Measurements from ENCODE around the gene FADS3.
"Not testable (repeated sequence)": the region's sequence is repeated elsewhere in the genome, so short reads cannot be mapped to it uniquely, and the experiment has no call there.

FADS3 gene

DNA sequence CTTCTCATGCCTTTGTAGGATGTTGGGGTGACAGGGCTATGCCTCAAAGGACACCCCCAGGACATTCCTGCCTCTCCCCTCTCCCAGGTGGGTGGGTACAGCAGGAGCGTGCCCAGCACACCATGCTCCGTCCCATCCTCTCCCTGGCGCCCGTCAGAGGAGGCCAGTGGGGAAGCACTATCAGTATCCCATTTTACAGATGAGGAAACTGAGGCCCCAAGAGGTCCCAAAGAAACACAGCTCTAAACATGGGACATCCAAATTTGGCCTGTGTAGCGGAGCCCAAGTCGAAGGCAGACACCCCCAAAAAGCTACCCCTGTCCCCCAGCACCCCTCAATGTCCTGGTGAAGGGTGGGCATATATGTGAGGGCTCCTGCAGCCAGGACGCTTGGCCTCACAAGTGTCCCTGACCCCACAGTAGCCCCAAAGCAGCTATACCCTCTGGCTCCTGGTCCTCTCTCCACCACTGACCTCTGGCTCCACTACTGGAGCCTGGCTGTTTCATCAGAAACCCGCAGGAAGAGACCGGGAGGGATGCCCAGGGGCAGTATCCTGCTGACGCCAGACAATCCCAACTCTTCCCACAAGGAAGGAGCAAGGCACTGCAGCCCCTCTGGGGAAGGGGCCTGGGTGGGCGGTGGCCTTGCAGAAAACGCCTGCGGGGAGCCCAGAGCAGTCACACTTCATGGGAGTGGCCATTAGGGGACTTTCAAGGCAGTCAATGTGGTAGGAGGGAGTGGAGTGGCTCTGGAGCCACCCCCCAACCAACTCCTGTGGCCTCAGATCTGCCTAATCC is 5.4 kb downstream of the FADS3 start:
- H3K9me3 ChIP-seq (ENCODE audit: control insufficient read depth, insufficient read depth, low read length) = no peaks in the 10 kb centered on the region
- H3K9ac ChIP-seq (ENCODE audit: low read depth, low read length) = no peak overlapping the region
- H3K36me3 ChIP-seq (ENCODE audit: control insufficient read depth, insufficient read depth, low read length) = no peaks in the 10 kb centered on the region
- H3K27me3 ChIP-seq (ENCODE audit: control insufficient read depth, insufficient read depth, low read length) = no peaks in the 10 kb centered on the region
- H3K27ac ChIP-seq (ENCODE audit: low read depth, low read length) = no peak overlapping the region
- H3K4me3 ChIP-seq (ENCODE audit: low read depth, low read length) = no peak overlapping the region
- peaks cover 7% of the 10 kb centered on the region; the same call in 1 of the 2 replicates for H3K4me1 ChIP-seq (ENCODE audit: control insufficient read depth, insufficient read depth, low read length)

- Histone ChIP-seq H3K36me3 (ENCODE audit: control insufficient read depth, insufficient read depth, low read length) (no peaks in the 10 kb centered on the region), H3K27me3 (ENCODE audit: control insufficient read depth, insufficient read depth, low read length) (no peaks in the 10 kb centered on the region), H3K9me3 (ENCODE audit: control insufficient read depth, insufficient read depth, low read length) (no peaks in the 10 kb centered on the region), H3K9ac (ENCODE audit: low read depth, low read length) (no peak overlapping the region), H3K4me3 (ENCODE audit: low read depth, low read length) (no peak overlapping the region), H3K4me1 (ENCODE audit: control insufficient read depth, insufficient read depth, low read length) (peaks cover 8% of the 10 kb centered on the region), H3K27ac (ENCODE audit: low read depth, low read length) (no peak overlapping the region)
Measured at GRCh38 chr11:61885166-61885778, 6.1 kb downstream of the FADS3 start.

DNA sequence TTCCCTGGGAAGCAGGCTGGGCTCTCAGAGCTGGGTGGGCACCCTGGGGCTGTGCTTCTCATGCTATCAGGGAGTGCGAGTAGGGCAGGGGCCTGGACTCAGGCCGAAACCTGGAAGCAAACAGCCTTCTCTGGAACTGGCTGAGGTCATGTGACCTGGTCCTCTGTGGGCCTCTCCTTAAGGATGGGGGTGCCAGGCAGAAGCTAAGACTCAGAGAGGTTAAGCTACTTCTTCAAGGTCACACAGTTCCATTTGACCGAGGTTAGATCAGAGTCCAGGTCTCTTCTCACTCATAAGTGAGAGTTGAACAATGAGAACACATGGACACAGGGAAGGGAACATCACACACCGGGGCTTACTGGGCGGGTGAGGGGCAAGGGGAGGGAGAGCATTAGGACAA is 7.4 kb downstream of the FADS3 start:
- Histone ChIP-seq H3K4me3 (ENCODE audit: low read depth, low read length) (no peak overlapping the region), H3K9ac (ENCODE audit: low read depth, low read length) (no peak overlapping the region)

DNA sequence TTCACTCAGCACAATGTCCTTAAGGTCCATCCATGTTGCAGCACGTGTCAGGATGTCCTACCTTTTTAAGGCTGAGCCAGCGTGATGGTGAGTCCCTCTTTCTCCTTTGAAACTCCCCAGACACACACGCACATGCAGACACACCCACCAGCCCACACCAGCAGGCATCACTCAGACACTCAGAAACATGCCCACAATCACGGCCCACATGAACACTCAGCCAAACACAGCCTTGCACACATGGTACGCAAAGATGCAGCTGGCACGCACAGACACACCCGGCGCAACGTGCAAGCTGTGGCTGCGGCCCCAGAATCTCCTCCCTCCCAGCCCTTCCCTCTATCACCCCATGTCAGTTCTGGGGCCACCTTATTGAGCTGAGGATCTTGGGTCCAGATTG is 8.0 kb downstream of the FADS3 start:
- Histone ChIP-seq H3K27ac (ENCODE audit: low read depth, low read length) (no peak overlapping the region), H3K4me1 (ENCODE audit: control insufficient read depth, insufficient read depth, low read length) (peaks cover 14% of the 10 kb centered on the region), H3K27me3 (ENCODE audit: control insufficient read depth, insufficient read depth, low read length) (no peaks in the 10 kb centered on the region), H3K9me3 (ENCODE audit: control insufficient read depth, insufficient read depth, low read length) (no peaks in the 10 kb centered on the region), H3K4me3 (ENCODE audit: low read depth, low read length) (no peak overlapping the region), H3K36me3 (ENCODE audit: control insufficient read depth, insufficient read depth, low read length) (peaks cover 7% of the 10 kb centered on the region; the same call in 1 of the 2 replicates), H3K9ac (ENCODE audit: low read depth, low read length) (no peak overlapping the region)

More for the DNA sequence above, 7.4 kb downstream of the FADS3 start:
- Histone ChIP-seq H3K27ac (ENCODE audit: low read depth, low read length) (no peak overlapping the region), H3K36me3 (ENCODE audit: control insufficient read depth, insufficient read depth, low read length) (peaks cover 3% of the 10 kb centered on the region; the same call in 1 of the 2 replicates), H3K27me3 (ENCODE audit: control insufficient read depth, insufficient read depth, low read length) (no peaks in the 10 kb centered on the region), H3K9me3 (ENCODE audit: control insufficient read depth, insufficient read depth, low read length) (no peaks in the 10 kb centered on the region), H3K4me1 (ENCODE audit: control insufficient read depth, insufficient read depth, low read length) (peaks cover 14% of the 10 kb centered on the region)

- H3K36me3 ChIP-seq (ENCODE audit: control insufficient read depth, insufficient read depth, low read length) = peaks cover 7% of the 10 kb centered on the region; the same call in 1 of the 2 replicates
Measured at GRCh38 chr11:61882879-61883278, 8.5 kb downstream of the FADS3 start.

GRCh38 chr11:61882267-61882666 is 9.1 kb downstream of the FADS3 start:
- H3K4me1 ChIP-seq (ENCODE audit: control insufficient read depth, insufficient read depth, low read length) = peaks cover 14% of the 10 kb centered on the region
- not testable (repeated sequence) for H3K36me3 ChIP-seq (ENCODE audit: control insufficient read depth, insufficient read depth, low read length); H3K27me3 ChIP-seq (ENCODE audit: control insufficient read depth, insufficient read depth, low read length); H3K27ac ChIP-seq (ENCODE audit: low read depth, low read length); H3K4me3 ChIP-seq (ENCODE audit: low read depth, low read length); H3K9ac ChIP-seq (ENCODE audit: low read depth, low read length); H3K9me3 ChIP-seq (ENCODE audit: control insufficient read depth, insufficient read depth, low read length)

More at GRCh38 chr11:61882879-61883278, 8.5 kb downstream of the FADS3 start:
- Histone ChIP-seq H3K4me3 (ENCODE audit: low read depth, low read length) (no peak overlapping the region), H3K4me1 (ENCODE audit: control insufficient read depth, insufficient read depth, low read length) (peaks cover 14% of the 10 kb centered on the region), H3K9me3 (ENCODE audit: control insufficient read depth, insufficient read depth, low read length) (no peaks in the 10 kb centered on the region), H3K27me3 (ENCODE audit: control insufficient read depth, insufficient read depth, low read length) (no peaks in the 10 kb centered on the region), H3K27ac (ENCODE audit: low read depth, low read length) (no peak overlapping the region), H3K9ac (ENCODE audit: low read depth, low read length) (no peak overlapping the region)

- Histone ChIP-seq H3K9me3 (ENCODE audit: control insufficient read depth, insufficient read depth, low read length) (no peaks in the 10 kb centered on the region), H3K4me3 (ENCODE audit: low read depth, low read length) (no peak overlapping the region; the same call in 1 of the 2 replicates), H3K36me3 (ENCODE audit: control insufficient read depth, insufficient read depth, low read length) (peaks cover 7% of the 10 kb centered on the region; the same call in 1 of the 2 replicates), H3K9ac (ENCODE audit: low read depth, low read length) (no peak overlapping the region), H3K27me3 (ENCODE audit: control insufficient read depth, insufficient read depth, low read length) (no peaks in the 10 kb centered on the region), H3K27ac (ENCODE audit: low read depth, low read length) (peak overlapping the region; percentile 7), H3K4me1 (ENCODE audit: control insufficient read depth, insufficient read depth, low read length) (peaks cover 14% of the 10 kb centered on the region)
Measured at GRCh38 chr11:61881397-61881796, 9.9 kb downstream of the FADS3 start.

DNA sequence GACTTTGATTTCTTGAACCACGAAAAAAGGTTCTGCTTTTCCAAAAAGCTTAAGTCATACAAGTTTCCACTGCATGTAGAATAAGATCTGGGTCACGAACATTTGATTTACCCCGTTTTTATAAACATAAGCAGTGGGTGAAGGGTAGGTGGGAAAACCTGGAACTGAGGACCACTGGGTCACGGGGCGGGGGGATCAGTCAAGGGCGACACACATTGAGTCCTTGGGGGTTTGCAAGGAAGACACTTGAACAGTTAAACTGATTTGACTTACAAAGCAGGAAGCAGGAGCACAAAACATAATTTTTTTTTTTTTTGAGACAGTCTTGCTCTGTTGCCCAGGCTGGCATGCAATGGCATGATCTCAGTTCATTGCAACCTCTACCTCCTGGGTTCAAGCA is 10.9 kb downstream of the FADS3 start:
- peaks cover 14% of the 10 kb centered on the region for H3K4me1 ChIP-seq (ENCODE audit: control insufficient read depth, insufficient read depth, low read length)

DNA sequence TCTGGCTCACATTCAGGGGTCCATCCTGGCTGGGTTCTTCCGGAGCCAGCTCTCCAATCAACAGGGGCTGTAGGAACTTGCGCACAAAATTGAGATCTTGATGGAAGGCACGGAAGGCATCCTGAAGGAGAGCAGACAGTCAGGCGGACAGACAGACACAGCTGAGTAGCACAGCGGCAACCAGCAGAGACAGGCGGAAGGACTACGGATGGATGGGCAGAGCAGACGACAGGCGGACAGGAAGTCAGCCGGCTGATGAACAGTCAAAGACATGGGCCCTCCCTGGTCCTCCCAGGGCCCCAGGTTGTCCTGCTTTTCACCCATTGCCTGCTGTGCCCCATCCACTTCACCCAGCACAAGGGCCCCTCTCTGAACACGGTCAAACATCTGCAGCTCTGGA is 11.3 kb downstream of the FADS3 start:
- H3K9ac ChIP-seq (ENCODE audit: low read depth, low read length) = no peak overlapping the region
- no peaks in the 10 kb centered on the region for H3K27me3 ChIP-seq (ENCODE audit: control insufficient read depth, insufficient read depth, low read length)
- no peak overlapping the region for H3K4me3 ChIP-seq (ENCODE audit: low read depth, low read length)
- H3K27ac ChIP-seq (ENCODE audit: low read depth, low read length) = no peak overlapping the region
- no peaks in the 10 kb centered on the region for H3K9me3 ChIP-seq (ENCODE audit: control insufficient read depth, insufficient read depth, low read length)
- peaks cover 7% of the 10 kb centered on the region; the same call in 1 of the 2 replicates for H3K36me3 ChIP-seq (ENCODE audit: control insufficient read depth, insufficient read depth, low read length)
- H3K4me1 ChIP-seq (ENCODE audit: control insufficient read depth, insufficient read depth, low read length) = peaks cover 14% of the 10 kb centered on the region

More for the DNA sequence above, 10.9 kb downstream of the FADS3 start:
- Histone ChIP-seq H3K9ac (ENCODE audit: low read depth, low read length) (no peak overlapping the region), H3K9me3 (ENCODE audit: control insufficient read depth, insufficient read depth, low read length) (no peaks in the 10 kb centered on the region), H3K27ac (ENCODE audit: low read depth, low read length) (no peak overlapping the region), H3K36me3 (ENCODE audit: control insufficient read depth, insufficient read depth, low read length) (peaks cover 7% of the 10 kb centered on the region; the same call in 1 of the 2 replicates), H3K4me3 (ENCODE audit: low read depth, low read length) (no peak overlapping the region), H3K27me3 (ENCODE audit: control insufficient read depth, insufficient read depth, low read length) (no peaks in the 10 kb centered on the region)

- no peak overlapping the region for H3K4me3 ChIP-seq (ENCODE audit: low read depth, low read length)
- no peaks in the 10 kb centered on the region for H3K9me3 ChIP-seq (ENCODE audit: control insufficient read depth, insufficient read depth, low read length)
- H3K4me1 ChIP-seq (ENCODE audit: control insufficient read depth, insufficient read depth, low read length) = peaks cover 14% of the 10 kb centered on the region
- H3K9ac ChIP-seq (ENCODE audit: low read depth, low read length) = no peak overlapping the region
- no peak overlapping the region for H3K27ac ChIP-seq (ENCODE audit: low read depth, low read length)
- H3K27me3 ChIP-seq (ENCODE audit: control insufficient read depth, insufficient read depth, low read length) = no peaks in the 10 kb centered on the region
- H3K36me3 ChIP-seq (ENCODE audit: control insufficient read depth, insufficient read depth, low read length) = peaks cover 7% of the 10 kb centered on the region; the same call in 1 of the 2 replicates
Measured at GRCh38 chr11:61879152-61879551, 12.2 kb downstream of the FADS3 start.

GRCh38 chr11:61875698-61876097 is 15.6 kb downstream of the FADS3 start:
- H3K9me3 ChIP-seq (ENCODE audit: control insufficient read depth, insufficient read depth, low read length) = no peaks in the 10 kb centered on the region
- peaks cover 7% of the 10 kb centered on the region; the same call in 1 of the 2 replicates for H3K36me3 ChIP-seq (ENCODE audit: control insufficient read depth, insufficient read depth, low read length)
- peaks cover 8% of the 10 kb centered on the region for H3K27me3 ChIP-seq (ENCODE audit: control insufficient read depth, insufficient read depth, low read length)
- peaks cover 10% of the 10 kb centered on the region for H3K4me1 ChIP-seq (ENCODE audit: control insufficient read depth, insufficient read depth, low read length)
- no peak overlapping the region for H3K27ac ChIP-seq (ENCODE audit: low read depth, low read length)
- no peak overlapping the region for H3K4me3 ChIP-seq (ENCODE audit: low read depth, low read length)
- no peak overlapping the region for H3K9ac ChIP-seq (ENCODE audit: low read depth, low read length)
